ACC112 (cell line): ENCODE data around the gene CYB5R4.

ENCODE experiments used
- H2AFZ ChIP-seq: fragments of 200-600 bp; sonication (generic); one replicate; pipeline ENCODE4 v1.6.0; 2017; ENCODE audit warnings: antibody characterized with exemption, low read length; ENCODE audit not compliant: unreplicated experiment
- H3K27ac ChIP-seq: fragments of 200-600 bp; sonication (generic); 2 replicates; pipeline ENCODE4 v1.5.1; 2014; ENCODE audit warnings: low read depth, mild to moderate bottlenecking, antibody characterized with exemption, low read length, moderate library complexity
- H3K27me3 ChIP-seq: fragments of 200-600 bp; sonication (generic); 2 replicates; pipeline ENCODE4 v1.6.1; 2014; ENCODE audit warnings: mild to moderate bottlenecking, antibody characterized with exemption, low read length, moderate library complexity, mixed read lengths; ENCODE audit not compliant: insufficient read depth
- H3K36me3 ChIP-seq: fragments of 200-600 bp; sonication (generic); 2 replicates; pipeline ENCODE4 v1.6.1; 2016; ENCODE audit warnings: mild to moderate bottlenecking, antibody characterized with exemption, low read length, moderate library complexity, mixed read lengths; ENCODE audit not compliant: insufficient read depth
- H3K4me1 ChIP-seq: fragments of 200-600 bp; sonication (generic); one replicate; pipeline ENCODE4 v1.6.1; 2016; ENCODE audit warnings: low read length, mixed read lengths; ENCODE audit not compliant: insufficient read depth, unreplicated experiment, control insufficient read depth
- H3K4me3 ChIP-seq: fragments of 200-600 bp; sonication (generic); 2 replicates; pipeline ENCODE4 v1.5.1; 2014; ENCODE audit warnings: mild to moderate bottlenecking, low read depth, low read length
- H3K79me2 ChIP-seq: fragments of 200-600 bp; sonication (generic); one replicate; pipeline ENCODE4 v1.6.0; 2016; ENCODE audit warnings: low read length; ENCODE audit not compliant: control insufficient read depth, unreplicated experiment, insufficient read depth

CYB5R4 gene

GRCh38 chr6:83867043-83867442 lies 7.6 kb downstream of the CYB5R4 start:
- H3K27me3 ChIP-seq = no peaks in the 10 kb centered on the region
- peak overlapping the region; percentile 1; the same call in 1 of the 2 replicates for H3K4me3 ChIP-seq
- peaks cover 25% of the 10 kb centered on the region for H3K4me1 ChIP-seq
- H3K36me3 ChIP-seq = peaks cover 22% of the 10 kb centered on the region; the same call in 1 of the 2 replicates
- peak overlapping the region; percentile 92 for H3K27ac ChIP-seq
- peak overlapping the region; percentile 70 for H2AFZ ChIP-seq
- peaks cover 8% of the 10 kb centered on the region for H3K79me2 ChIP-seq

- H3K27ac ChIP-seq = peak overlapping the region; percentile 92
Observed at GRCh38 chr6:83867527-83868161, 8.2 kb downstream of the CYB5R4 start.

GRCh38 chr6:83868639-83869038 lies 9.2 kb downstream of the CYB5R4 start:
- Histone ChIP-seq H3K36me3 (peaks cover 22% of the 10 kb centered on the region; the same call in 1 of the 2 replicates), H2AFZ (no peak overlapping the region), H3K4me1 (peaks cover 25% of the 10 kb centered on the region), H3K79me2 (no peaks in the 10 kb centered on the region), H3K27ac (peak overlapping the region; percentile 92), H3K27me3 (no peaks in the 10 kb centered on the region), H3K4me3 (no peak overlapping the region)

More at GRCh38 chr6:83867527-83868161, 8.2 kb downstream of the CYB5R4 start:
- H3K27me3 ChIP-seq = no peaks in the 10 kb centered on the region
- H3K79me2 ChIP-seq = peaks cover 2% of the 10 kb centered on the region
- peak overlapping the region; percentile 70 for H2AFZ ChIP-seq
- peak overlapping the region; percentile 13; the same call in 1 of the 2 replicates for H3K4me3 ChIP-seq
- peaks cover 25% of the 10 kb centered on the region for H3K4me1 ChIP-seq
- H3K36me3 ChIP-seq = peaks cover 22% of the 10 kb centered on the region; the same call in 1 of the 2 replicates

- Histone ChIP-seq H3K4me3 (no peak overlapping the region), H3K36me3 (peaks cover 11% of the 10 kb centered on the region; the same call in 1 of the 2 replicates), H3K27ac (no peak overlapping the region), H3K79me2 (no peaks in the 10 kb centered on the region), H2AFZ (no peak overlapping the region), H3K4me1 (peaks cover 25% of the 10 kb centered on the region), H3K27me3 (no peaks in the 10 kb centered on the region)
Observed at GRCh38 chr6:83870649-83871048, 11.2 kb downstream of the CYB5R4 start.

- Histone ChIP-seq H3K27ac (no peak overlapping the region), H3K27me3 (no peaks in the 10 kb centered on the region), H3K4me3 (no peak overlapping the region), H3K36me3 (no peaks in the 10 kb centered on the region), H2AFZ (no peak overlapping the region), H3K79me2 (no peaks in the 10 kb centered on the region), H3K4me1 (peaks cover 18% of the 10 kb centered on the region)
Observed at GRCh38 chr6:83872386-83873118, 13.1 kb downstream of the CYB5R4 start.

- H3K27me3 ChIP-seq = no peaks in the 10 kb centered on the region
- peaks cover 6% of the 10 kb centered on the region for H3K4me1 ChIP-seq
- no peak overlapping the region for H2AFZ ChIP-seq
- H3K36me3 ChIP-seq = no peaks in the 10 kb centered on the region
- peaks cover 2% of the 10 kb centered on the region for H3K79me2 ChIP-seq
- no peak overlapping the region for H3K27ac ChIP-seq
- H3K4me3 ChIP-seq = no peak overlapping the region
Observed at GRCh38 chr6:83873869-83874268, 14.4 kb downstream of the CYB5R4 start.

GRCh38 chr6:83875843-83876242 lies 16.4 kb downstream of the CYB5R4 start:
- Histone ChIP-seq H3K27me3 (no peaks in the 10 kb centered on the region), H3K27ac (no peak overlapping the region), H3K79me2 (peaks cover 13% of the 10 kb centered on the region), H3K4me1 (no peaks in the 10 kb centered on the region), H3K4me3 (no peak overlapping the region), H3K36me3 (no peaks in the 10 kb centered on the region), H2AFZ (no peak overlapping the region)

GRCh38 chr6:83878902-83879644 lies 19.6 kb downstream of the CYB5R4 start:
- peaks cover 14% of the 10 kb centered on the region for H3K79me2 ChIP-seq
- no peak overlapping the region for H3K27ac ChIP-seq
- H2AFZ ChIP-seq = no peak overlapping the region
- no peak overlapping the region for H3K4me3 ChIP-seq
- peaks cover 4% of the 10 kb centered on the region for H3K4me1 ChIP-seq
- no peaks in the 10 kb centered on the region for H3K27me3 ChIP-seq
- no peaks in the 10 kb centered on the region for H3K36me3 ChIP-seq

GRCh38 chr6:83879746-83880145 lies 20.3 kb downstream of the CYB5R4 start:
- Histone ChIP-seq H3K4me3 (no peak overlapping the region), H3K36me3 (no peaks in the 10 kb centered on the region), H3K4me1 (peaks cover 4% of the 10 kb centered on the region), H3K27me3 (no peaks in the 10 kb centered on the region), H3K27ac (no peak overlapping the region), H3K79me2 (peaks cover 14% of the 10 kb centered on the region), H2AFZ (no peak overlapping the region)

GRCh38 chr6:83883240-83883639 lies 23.8 kb downstream of the CYB5R4 start:
- Histone ChIP-seq H3K4me1 (peaks cover 4% of the 10 kb centered on the region), H2AFZ (no peak overlapping the region), H3K27me3 (no peaks in the 10 kb centered on the region), H3K36me3 (no peaks in the 10 kb centered on the region), H3K4me3 (no peak overlapping the region), H3K27ac (no peak overlapping the region), H3K79me2 (peaks cover 14% of the 10 kb centered on the region)
